Ecto neural progenitor cell (in vitro differentiated cells): Measurements from ENCODE around the gene PABPC1L2B.
"Not testable (repeated sequence)": the region's sequence is repeated elsewhere in the genome, so short reads cannot be mapped to it uniquely, and the experiment has no call there.

Source experiments
- DNase-seq: peaks from one replicate; pipeline ENCODE4 v3.0.0-alpha.2; 2018; ENCODE audit warnings: low spot score

The PABPC1L2B gene

GRCh38 chrX:73002733-73003132 lies at the start of gene PABPC1L2B:
Gene PABPC1L2B, plus strand, starts transcription at chrX:73002939. Its CDS starts 704 bp downstream, at chrX:73003643.
- DNase-seq = not testable (repeated sequence)

GRCh38 chrX:72959971-72960370 lies 42.8 kb upstream of the PABPC1L2B start:
- not testable (repeated sequence) for DNase-seq

DNA sequence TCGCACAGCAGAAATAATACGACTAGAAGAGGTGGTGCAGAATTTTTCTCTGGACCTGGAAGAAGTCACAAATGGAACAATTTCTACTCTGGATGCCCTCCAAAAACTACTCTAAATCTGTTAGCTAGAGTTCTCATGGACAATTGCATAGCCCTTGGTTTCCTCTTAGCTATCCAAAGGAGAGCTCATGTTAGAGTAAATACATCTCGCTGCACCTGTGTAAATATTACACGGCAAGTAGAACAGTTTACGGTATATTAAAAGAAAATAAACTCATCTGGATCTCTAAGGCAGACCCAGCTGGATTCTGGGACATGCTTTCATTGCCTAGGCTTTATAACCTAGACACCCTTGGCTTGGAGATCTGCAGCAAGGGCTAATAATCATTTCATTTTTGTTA lies 30.9 kb upstream of the PABPC1L2B start:
- not testable (repeated sequence) for DNase-seq

GRCh38 chrX:72974885-72975284 lies 27.9 kb upstream of the PABPC1L2B start:
- not testable (repeated sequence) for DNase-seq

GRCh38 chrX:72980894-72981469 lies 21.8 kb upstream of the PABPC1L2B start:
- not testable (repeated sequence) for DNase-seq

GRCh38 chrX:73004032-73004431 lies 1.3 kb downstream of the PABPC1L2B start:
- not testable (repeated sequence) for DNase-seq

DNA sequence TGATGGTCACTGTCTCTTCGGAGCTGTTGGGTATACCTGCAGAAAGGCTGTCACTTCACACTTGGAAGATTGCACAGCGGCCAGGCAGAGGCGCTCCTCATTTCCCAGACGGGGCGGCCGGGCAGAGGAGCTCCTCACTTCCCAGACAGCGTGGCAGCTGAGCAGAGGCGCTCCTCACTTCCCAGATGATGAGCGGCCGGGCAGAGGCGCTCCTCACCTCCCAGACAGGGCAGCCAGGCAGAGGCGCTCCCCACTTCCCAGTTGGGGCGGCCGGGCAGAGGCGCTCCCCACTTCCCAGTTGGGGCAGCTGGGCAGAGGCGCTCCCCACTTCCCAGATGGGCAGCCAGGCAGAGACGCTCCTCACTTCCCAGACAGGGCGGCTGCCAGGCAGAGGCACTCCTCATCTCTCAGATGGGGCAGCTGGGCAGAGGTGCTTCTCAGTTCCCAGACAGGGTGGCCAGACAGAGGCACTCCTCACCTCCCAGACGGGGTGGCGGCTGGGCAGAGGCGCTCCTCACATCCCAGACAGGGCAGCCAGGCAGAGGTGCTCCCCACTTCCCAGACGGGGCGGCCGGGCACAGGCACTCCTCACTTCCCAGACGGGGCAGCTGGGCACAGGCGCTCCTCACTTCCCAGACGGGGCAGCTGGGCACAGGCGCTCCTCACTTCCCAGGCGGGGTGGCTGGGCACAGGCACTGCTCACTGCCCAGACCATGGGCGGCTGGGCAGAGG lies 18.8 kb downstream of the PABPC1L2B start:
- no peak for DNase-seq

- DNase-seq = not testable (repeated sequence)
These were observed 19.3 kb downstream of the PABPC1L2B start for GRCh38 chrX:73022093-73022445.

- DNase-seq = no peak
These were observed 26.1 kb downstream of the PABPC1L2B start for GRCh38 chrX:73028876-73029275.
